Endodermal cell (in vitro differentiated cells): ENCODE measurements around the gene KTN1. TPM values are rescaled to one million over a fixed set of nuclear protein-coding genes. Genes with fewer than 3 reads are reported as not detected.

Source experiments
- DNase-seq: peaks from one replicate; pipeline ENCODE4 v3.0.0-alpha.2; 2017
- H3K27ac ChIP-seq: 2 replicates; pipeline ENCODE4 v1.5.1; 2013; ENCODE audit warnings: mild to moderate bottlenecking, low read depth, low read length, moderate library complexity
- H3K27me3 ChIP-seq: 2 replicates; pipeline ENCODE4 v1.6.1; 2013; ENCODE audit warnings: mild to moderate bottlenecking, low read length, moderate library complexity; ENCODE audit not compliant: insufficient read depth, control insufficient read depth, poor library complexity, severe bottlenecking
- H3K36me3 ChIP-seq: 2 replicates; pipeline ENCODE4 v1.7.0; 2013; ENCODE audit warnings: mild to moderate bottlenecking, low read length, moderate library complexity; ENCODE audit not compliant: control insufficient read depth, insufficient read depth
- H3K4me1 ChIP-seq: one replicate; pipeline ENCODE4 v1.7.0; 2013; ENCODE audit warnings: low read length; ENCODE audit not compliant: control insufficient read depth, insufficient read depth
- H3K4me3 ChIP-seq: 2 replicates; pipeline ENCODE4 v1.5.1; 2013; ENCODE audit warnings: mild to moderate bottlenecking, low read length, moderate library complexity
- H3K9ac ChIP-seq: 2 replicates; pipeline ENCODE4 v1.6.1; 2013; ENCODE audit warnings: mild to moderate bottlenecking, low read length, moderate library complexity; ENCODE audit not compliant: poor library complexity, severe bottlenecking; ENCODE audit errors: extremely low read depth
- H3K9me3 ChIP-seq: 2 replicates; pipeline ENCODE4 v1.6.1; 2013; ENCODE audit warnings: mild to moderate bottlenecking, low read length, moderate library complexity; ENCODE audit not compliant: control insufficient read depth
- H3K27ac Mint-ChIP-seq: 2 replicates; pipeline ENCODE4 v1.8.0; 2020; ENCODE audit warnings: mixed read lengths
- H3K27me3 Mint-ChIP-seq: 2 replicates; pipeline ENCODE4 v1.8.0; 2021; ENCODE audit warnings: mild to moderate bottlenecking, mixed read lengths; ENCODE audit not compliant: insufficient read depth
- H3K36me3 Mint-ChIP-seq: 2 replicates; pipeline ENCODE4 v1.8.0; 2020; ENCODE audit warnings: low read depth, mixed read lengths
- H3K4me1 Mint-ChIP-seq: 2 replicates; pipeline ENCODE4 v1.8.0; 2020; ENCODE audit warnings: mixed read lengths
- H3K4me3 Mint-ChIP-seq: 2 replicates; pipeline ENCODE4 v1.8.0; 2020; ENCODE audit warnings: mild to moderate bottlenecking, moderate library complexity, mixed read lengths
- H3K9me3 Mint-ChIP-seq: 2 replicates; pipeline ENCODE4 v1.8.0; 2020; ENCODE audit warnings: mild to moderate bottlenecking, mixed read lengths
- WGBS, 2 experiments: methylation state at CpG; one replicate each; pipeline versions ENCODE4 v1.1.5 to v1.1.7; 2013; ENCODE audit warnings: missing lambda C conversion rate in 2 of 2, mixed read lengths in 1 of 2; ENCODE audit not compliant: insufficient coverage in 1 of 2, insufficient read length in 1 of 2; 5-methylcytosine and 5-hydroxymethylcytosine counted together
- total RNA-seq, 2 donors: library from RNA; stranded (reverse); fragmentation: NEBNext Ultra II Directional in 1 of 2; extraction: Animal tissue kit (Norgen Biotek cat#: 25700) in 1 of 2; gene quantifications; 2 replicates in 1 of 2; 3 replicates in 1 of 2; pipeline ENCODE4 v1.2.1, GENCODE V29; 2021
- TF ChIP-seq, protein P1 (sequence below): fragments of 200-600 bp; sonication (generic); conservative IDR thresholded peaks from 2 replicates; pipeline ENCODE4 v1.5.0; 2021; ENCODE audit warnings: antibody characterized with exemption, mild to moderate bottlenecking

Gene KTN1
- total RNA-seq, 2 donors from 2014 or later: 215 to 239 TPM

GRCh38 chr14:55731311-55731872 is 151.4 kb downstream of the KTN1 start:
- no peak overlapping the region for H3K9ac ChIP-seq
- Mint-ChIP-seq H3K9me3 (peaks cover 27% of the 10 kb centered on the region), H3K36me3 (peaks cover 5% of the 10 kb centered on the region), H3K27me3 (peaks cover 66% of the 10 kb centered on the region), H3K27ac (no peak overlapping the region), H3K4me3 (no peak overlapping the region), H3K4me1 (peaks cover 13% of the 10 kb centered on the region)
- no peak for DNase-seq
- no peaks in the 10 kb centered on the region for H3K4me1 ChIP-seq
- no peak overlapping the region for H3K4me3 ChIP-seq
- H3K27me3 ChIP-seq: peaks cover 37% of the 10 kb centered on the region
- peaks cover 24% of the 10 kb centered on the region for H3K9me3 ChIP-seq
- WGBS, 2 experiments: 90 to 92% methylated on average over 2 to 4 of the region's 4 CpGs
- no peaks in the 10 kb centered on the region for H3K36me3 ChIP-seq
- TF ChIP-seq, protein P1, sequence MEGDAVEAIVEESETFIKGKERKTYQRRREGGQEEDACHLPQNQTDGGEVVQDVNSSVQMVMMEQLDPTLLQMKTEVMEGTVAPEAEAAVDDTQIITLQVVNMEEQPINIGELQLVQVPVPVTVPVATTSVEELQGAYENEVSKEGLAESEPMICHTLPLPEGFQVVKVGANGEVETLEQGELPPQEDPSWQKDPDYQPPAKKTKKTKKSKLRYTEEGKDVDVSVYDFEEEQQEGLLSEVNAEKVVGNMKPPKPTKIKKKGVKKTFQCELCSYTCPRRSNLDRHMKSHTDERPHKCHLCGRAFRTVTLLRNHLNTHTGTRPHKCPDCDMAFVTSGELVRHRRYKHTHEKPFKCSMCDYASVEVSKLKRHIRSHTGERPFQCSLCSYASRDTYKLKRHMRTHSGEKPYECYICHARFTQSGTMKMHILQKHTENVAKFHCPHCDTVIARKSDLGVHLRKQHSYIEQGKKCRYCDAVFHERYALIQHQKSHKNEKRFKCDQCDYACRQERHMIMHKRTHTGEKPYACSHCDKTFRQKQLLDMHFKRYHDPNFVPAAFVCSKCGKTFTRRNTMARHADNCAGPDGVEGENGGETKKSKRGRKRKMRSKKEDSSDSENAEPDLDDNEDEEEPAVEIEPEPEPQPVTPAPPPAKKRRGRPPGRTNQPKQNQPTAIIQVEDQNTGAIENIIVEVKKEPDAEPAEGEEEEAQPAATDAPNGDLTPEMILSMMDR: no peak
- H3K27ac ChIP-seq: no peak overlapping the region

DNA sequence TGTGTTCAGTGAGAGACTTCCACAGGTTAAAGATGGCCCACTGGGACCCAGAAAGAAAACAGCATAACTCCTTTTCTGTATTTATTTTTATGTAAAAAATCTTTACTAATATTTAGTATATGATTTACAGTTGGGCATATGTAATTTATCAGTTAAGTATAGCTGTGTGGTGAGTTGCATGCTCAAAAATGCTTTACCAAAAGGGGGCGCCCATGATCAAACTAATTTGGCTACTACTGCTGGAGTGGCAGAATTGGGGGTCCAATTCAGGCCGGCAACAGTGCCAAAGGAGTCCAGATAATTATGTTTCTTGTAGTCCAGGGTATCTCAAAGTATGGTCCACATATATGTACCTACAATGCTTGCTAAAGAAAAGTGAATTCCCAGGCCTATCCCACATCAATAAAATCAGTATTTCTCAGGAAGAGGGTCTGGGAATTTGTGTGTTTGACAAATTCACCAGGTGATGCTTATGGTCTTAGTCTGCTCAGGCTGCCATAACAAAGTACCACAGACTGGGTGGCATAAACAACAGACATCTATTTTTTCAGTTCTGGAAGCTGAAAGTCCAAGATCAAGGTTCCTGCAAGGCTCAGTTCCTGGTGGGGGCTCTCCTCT is 152.0 kb downstream of the KTN1 start:
- H3K4me3 ChIP-seq: no peak overlapping the region
- H3K4me1 Mint-ChIP-seq: peaks cover 13% of the 10 kb centered on the region
- peaks cover 30% of the 10 kb centered on the region for H3K9me3 ChIP-seq
- H3K9me3 Mint-ChIP-seq: peaks cover 27% of the 10 kb centered on the region
- H3K27me3 Mint-ChIP-seq: peaks cover 61% of the 10 kb centered on the region
- peak; percentile 82 for DNase-seq
- no peak overlapping the region for H3K27ac Mint-ChIP-seq
- TF ChIP-seq, protein P1: peak; percentile 86
- peaks cover 37% of the 10 kb centered on the region for H3K27me3 ChIP-seq
- H3K27ac ChIP-seq: no peak overlapping the region
- H3K36me3 ChIP-seq: no peaks in the 10 kb centered on the region
- H3K4me1 ChIP-seq: no peaks in the 10 kb centered on the region
- H3K36me3 Mint-ChIP-seq: peaks cover 5% of the 10 kb centered on the region
- H3K4me3 Mint-ChIP-seq: no peak overlapping the region
- 0 to 43% methylated on average over 1 to 2 of the region's 2 CpGs for WGBS, 2 experiments
- no peak overlapping the region for H3K9ac ChIP-seq

GRCh38 chr14:55733599-55733998 is 153.6 kb downstream of the KTN1 start:
- no peak for DNase-seq
- Mint-ChIP-seq H3K27ac (no peak overlapping the region), H3K4me1 (peaks cover 13% of the 10 kb centered on the region)

More at GRCh38 chr14:55733599-55733998, 153.6 kb downstream of the KTN1 start:
- no peak overlapping the region for H3K27ac ChIP-seq
- WGBS, 2 experiments: 87 to 90% methylated on average over 3 of the region's 3 CpGs
- Mint-ChIP-seq H3K9me3 (peaks cover 18% of the 10 kb centered on the region), H3K36me3 (peaks cover 5% of the 10 kb centered on the region), H3K27me3 (peaks cover 51% of the 10 kb centered on the region), H3K4me3 (no peak overlapping the region)
- H3K9ac ChIP-seq: no peak overlapping the region
- TF ChIP-seq, protein P1: no peak
- no peaks in the 10 kb centered on the region for H3K36me3 ChIP-seq
- peaks cover 24% of the 10 kb centered on the region for H3K9me3 ChIP-seq
- H3K4me1 ChIP-seq: no peaks in the 10 kb centered on the region
- H3K4me3 ChIP-seq: no peak overlapping the region
- H3K27me3 ChIP-seq: peaks cover 28% of the 10 kb centered on the region

Other genes with a start within 250 kb of the KTN1 start
- gene ATG14, start 168.4 kb upstream of the KTN1 start, total RNA-seq: 10 to 100 TPM; 11.0 to 12.9 TPM
- gene TBPL2, start 139.6 kb upstream of the KTN1 start, total RNA-seq: not detected